K562 (cell line): Measurements from ENCODE around the gene USP13. TPM values are rescaled to one million over a fixed set of nuclear protein-coding genes. Genes with fewer than 3 reads are reported as not detected.
A peak's percentile ranks its signal among the peaks of the same experiment; 100 is the strongest.

Experiments
- BRD4 ChIP-seq: fragments of 200-600 bp; sonication (generic); IDR thresholded peaks from 2 replicates; pipeline ENCODE4 v1.6.1; 2017; ENCODE audit warnings: inconsistent platforms
- C11orf30 ChIP-seq: fragments of 450-650 bp; IDR thresholded peaks from 2 replicates; pipeline ENCODE4 v1.6.1; 2016; ENCODE audit warnings: low read depth, mild to moderate bottlenecking
- CEBPB ChIP-seq: fragments of 450-650 bp; IDR thresholded peaks from 2 replicates; pipeline ENCODE4 v1.6.1; 2016; ENCODE audit warnings: missing genetic modification characterization, missing compliant biosample characterization
- CXXC5 ChIP-seq: fragments of 250-450 bp; sonication (Bioruptor Pico); IDR thresholded peaks from 2 replicates; pipeline ENCODE4 v1.8.0; 2022; ENCODE audit warnings: inconsistent platforms, mild to moderate bottlenecking, moderate library complexity
- GMEB1 ChIP-seq: fragments of 250-450 bp; sonication (Bioruptor Pico); IDR thresholded peaks from 2 replicates; pipeline ENCODE4 v1.4.0; 2020; ENCODE audit warnings: mild to moderate bottlenecking
- HNRNPLL ChIP-seq: fragments of 200-400 bp; formaldehyde crosslinking; IDR thresholded peaks from 2 replicates; pipeline ENCODE4 v1.6.1; 2017; ENCODE audit warnings: low read length, low read depth, mild to moderate bottlenecking; ENCODE audit not compliant: poor library complexity, severe bottlenecking
- MTF1 ChIP-seq: fragments of 250-450 bp; sonication (Bioruptor Pico); IDR thresholded peaks from 2 replicates; pipeline ENCODE4 v1.9.0; 2021; ENCODE audit warnings: moderate library complexity, mild to moderate bottlenecking, inconsistent platforms, borderline replicate concordance
- NCOA1 ChIP-seq: fragments of 450-650 bp; IDR thresholded peaks from 2 replicates; pipeline ENCODE4 v1.6.1; 2016; ENCODE audit warnings: low read depth
- NR2C1 ChIP-seq, 2 experiments: fragments of 450-650 bp; IDR thresholded peaks; 2 replicates each; pipeline ENCODE4 v1.6.1; 2017; ENCODE audit warnings: mild to moderate bottlenecking in 2 of 2, antibody characterized with exemption in 1 of 2, inconsistent platforms in 1 of 2, missing compliant biosample characterization in 1 of 2, missing genetic modification characterization in 1 of 2
- NR2C2 ChIP-seq, 2 experiments: fragments of 200-800 bp in 1 of 2; sonication (Bioruptor generic) in 1 of 2; sonication (generic) in 1 of 2; formaldehyde crosslinking in 1 of 2; IDR thresholded peaks; 2 replicates each; pipeline versions ENCODE4 v1.6.1 to v1.8.0; 2016 to 2022; ENCODE audit warnings: mild to moderate bottlenecking in 1 of 2, missing compliant biosample characterization in 1 of 2, missing genetic modification characterization in 1 of 2, missing genetic modification reagents in 1 of 2
- PPARD ChIP-seq: fragments of 250-450 bp; sonication (Bioruptor Pico); IDR thresholded peaks from 2 replicates; pipeline ENCODE4 v1.8.0; 2022; ENCODE audit warnings: inconsistent platforms, mild to moderate bottlenecking, moderate library complexity
- SMAD1 ChIP-seq: fragments of 150-350 bp; IDR thresholded peaks from 2 replicates; pipeline ENCODE4 v1.6.1; 2014; ENCODE audit warnings: low read length, low read depth; ENCODE audit not compliant: partially characterized antibody
- SMAD4 ChIP-seq: fragments of 250-450 bp; sonication (Bioruptor Pico); conservative IDR thresholded peaks from 2 replicates; pipeline ENCODE4 v1.8.0; 2021; ENCODE audit warnings: inconsistent platforms, mild to moderate bottlenecking, moderate library complexity
- TFAP4 ChIP-seq: sonication (generic); formaldehyde crosslinking; IDR thresholded peaks from 2 replicates; pipeline ENCODE4 v1.8.0; 2022; ENCODE audit warnings: missing genetic modification reagents, mild to moderate bottlenecking, moderate library complexity, borderline replicate concordance
- TGIF2 ChIP-seq: sonication (generic); formaldehyde crosslinking; IDR thresholded peaks from 2 replicates; pipeline ENCODE4 v1.8.1; 2022; ENCODE audit warnings: mild to moderate bottlenecking, missing genetic modification reagents, moderate library complexity
- ZNF224 ChIP-seq: sonication (generic); formaldehyde crosslinking; IDR thresholded peaks from 2 replicates; pipeline ENCODE4 v1.8.0; 2022; ENCODE audit warnings: mild to moderate bottlenecking, missing genetic modification reagents
- polyA plus RNA-seq, 8 experiments: library from polyadenylated mRNA; depleted of rRNA in 4 of 8; stranded (reverse) in 5 of 8; unstranded in 3 of 8; fragments of >200 nt; fragmentation: Nextera tagmentation in 2 of 8; fragmentation: Illumina TruSeq in 1 of 8; extraction: Ambion mirVana in 2 of 8; extraction: Trizol in 1 of 8; gene quantifications; 2 replicates each; pipeline versions ENCODE4 v1.2.1 to v1.2.3, GENCODE V29; 2011 to 2014; ENCODE audit warnings: inconsistent platforms in 1 of 8, missing spikeins in 1 of 8
- total RNA-seq, 7 experiments: library from RNA; depleted of rRNA in 6 of 7; stranded (reverse); fragments of >200 nt in 6 of 7; fragmentation: Illumina TruSeq in 2 of 7; extraction: Trizol in 2 of 7; gene quantifications; 2 replicates each; pipeline versions ENCODE4 v1.2.1 to v1.2.3, GENCODE V29; 2011 to 2021; ENCODE audit warnings: low replicate concordance in 1 of 7
- TF ChIP-seq, protein P1 (sequence below): IDR thresholded peaks from 2 replicates; pipeline ENCODE4 v1.6.1; 2011; ENCODE audit not compliant: insufficient read length; ENCODE audit errors: extremely low read depth
- TF ChIP-seq, protein P2 (sequence below), 2 experiments: fragments of 200-800 bp in 1 of 2; sonication (Bioruptor generic) in 1 of 2; sonication (generic) in 1 of 2; formaldehyde crosslinking in 1 of 2; IDR thresholded peaks in 1 of 2; conservative IDR thresholded peaks in 1 of 2; 2 replicates each; pipeline versions ENCODE4 v1.5.0 to v1.6.1; 2016 to 2020; ENCODE audit warnings: missing compliant biosample characterization in 1 of 2, missing genetic modification characterization in 1 of 2, missing genetic modification reagents in 1 of 2
- TF ChIP-seq, protein P3 (sequence below), 3 experiments: IDR thresholded peaks in 2 of 3; conservative IDR thresholded peaks in 1 of 3; 2 replicates each; pipeline ENCODE4 v1.5.1; 2011 to 2012; ENCODE audit warnings: low read length in 3 of 3, mild to moderate bottlenecking in 3 of 3, control low read depth in 2 of 3, improper control_type of control experiment in 1 of 3, inconsistent platforms in 1 of 3, low read depth in 1 of 3, mixed read lengths in 1 of 3, moderate library complexity in 1 of 3; ENCODE audit not compliant: insufficient read depth in 2 of 3

The USP13 gene
- total and polyA plus RNA-seq, 9 of the 15 experiments (the other 6 are each of a cell fraction or from before 2014, with no cell fraction given): 0.11 to 2.3 (median 0.51) TPM

DNA sequence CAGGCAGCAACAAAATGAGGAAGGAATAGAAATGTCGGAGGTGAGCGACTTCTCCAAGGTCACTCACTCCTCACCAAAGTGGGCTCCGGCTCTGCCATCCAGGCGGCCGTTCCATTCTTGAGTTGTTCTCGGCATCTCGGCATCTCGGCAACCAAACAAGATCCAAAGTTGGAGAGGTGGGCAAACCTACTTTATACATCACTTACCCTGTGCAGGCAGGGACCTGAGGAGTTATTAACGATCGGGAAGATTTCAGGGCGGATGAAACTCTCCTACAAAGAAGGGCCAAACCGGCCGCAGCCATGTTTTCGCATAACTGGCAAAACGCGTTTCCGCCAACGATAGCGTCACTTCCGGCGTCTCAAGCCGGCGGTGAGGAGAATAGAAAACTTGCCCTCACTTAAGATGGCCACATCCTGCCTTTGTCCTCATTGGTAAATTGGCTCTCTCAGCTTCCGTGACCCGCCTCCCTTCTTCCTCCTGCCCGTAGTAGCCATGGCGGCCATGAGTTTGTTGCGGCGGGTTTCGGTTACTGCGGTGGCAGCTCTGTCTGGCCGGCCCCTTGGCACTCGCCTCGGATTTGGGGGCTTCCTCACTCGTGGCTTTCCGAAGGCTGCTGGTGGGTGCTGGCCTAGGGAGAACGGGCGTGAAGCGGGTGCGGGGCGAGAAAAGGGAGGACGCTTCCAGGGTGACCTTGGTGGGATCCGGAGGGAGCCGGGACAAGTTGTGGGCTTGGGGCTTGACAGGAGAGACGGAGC is 48.3 kb upstream of the USP13 start, which contains the start of the genes MRPL47 and NDUFB5 (continued):
- TF ChIP-seq, protein P1, sequence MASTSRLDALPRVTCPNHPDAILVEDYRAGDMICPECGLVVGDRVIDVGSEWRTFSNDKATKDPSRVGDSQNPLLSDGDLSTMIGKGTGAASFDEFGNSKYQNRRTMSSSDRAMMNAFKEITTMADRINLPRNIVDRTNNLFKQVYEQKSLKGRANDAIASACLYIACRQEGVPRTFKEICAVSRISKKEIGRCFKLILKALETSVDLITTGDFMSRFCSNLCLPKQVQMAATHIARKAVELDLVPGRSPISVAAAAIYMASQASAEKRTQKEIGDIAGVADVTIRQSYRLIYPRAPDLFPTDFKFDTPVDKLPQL: peak; percentile 71
- peak; percentile 65; the same call in 1 of the 2 replicates for TF ChIP-seq TFAP4
- peak; percentile 59 for TF ChIP-seq SMAD1
- peak; percentile 81 for TF ChIP-seq NR2C1 (IDR thresholded peaks at IDR 0.05)
- peak; percentile 37; the same call in 1 of the 2 replicates for TF ChIP-seq NR2C1 (tag; IDR thresholded peaks at IDR 0.05)
- TF ChIP-seq, protein P2, sequence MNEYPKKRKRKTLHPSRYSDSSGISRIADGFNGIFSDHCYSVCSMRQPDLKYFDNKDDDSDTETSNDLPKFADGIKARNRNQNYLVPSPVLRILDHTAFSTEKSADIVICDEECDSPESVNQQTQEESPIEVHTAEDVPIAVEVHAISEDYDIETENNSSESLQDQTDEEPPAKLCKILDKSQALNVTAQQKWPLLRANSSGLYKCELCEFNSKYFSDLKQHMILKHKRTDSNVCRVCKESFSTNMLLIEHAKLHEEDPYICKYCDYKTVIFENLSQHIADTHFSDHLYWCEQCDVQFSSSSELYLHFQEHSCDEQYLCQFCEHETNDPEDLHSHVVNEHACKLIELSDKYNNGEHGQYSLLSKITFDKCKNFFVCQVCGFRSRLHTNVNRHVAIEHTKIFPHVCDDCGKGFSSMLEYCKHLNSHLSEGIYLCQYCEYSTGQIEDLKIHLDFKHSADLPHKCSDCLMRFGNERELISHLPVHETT (CRISPR knock-in tag; conservative IDR thresholded peaks at IDR 0.05 in 1 of 2, IDR thresholded peaks at IDR 0.05 in 1 of 2): peak in 1 of 2 experiments; percentile 73; a peak in 1 of 4 replicates
- no peak; the same call in 1 of the 2 replicates for TF ChIP-seq BRD4
- TF ChIP-seq MTF1 (CRISPR knock-in tag): no peak
- TF ChIP-seq, protein P3, sequence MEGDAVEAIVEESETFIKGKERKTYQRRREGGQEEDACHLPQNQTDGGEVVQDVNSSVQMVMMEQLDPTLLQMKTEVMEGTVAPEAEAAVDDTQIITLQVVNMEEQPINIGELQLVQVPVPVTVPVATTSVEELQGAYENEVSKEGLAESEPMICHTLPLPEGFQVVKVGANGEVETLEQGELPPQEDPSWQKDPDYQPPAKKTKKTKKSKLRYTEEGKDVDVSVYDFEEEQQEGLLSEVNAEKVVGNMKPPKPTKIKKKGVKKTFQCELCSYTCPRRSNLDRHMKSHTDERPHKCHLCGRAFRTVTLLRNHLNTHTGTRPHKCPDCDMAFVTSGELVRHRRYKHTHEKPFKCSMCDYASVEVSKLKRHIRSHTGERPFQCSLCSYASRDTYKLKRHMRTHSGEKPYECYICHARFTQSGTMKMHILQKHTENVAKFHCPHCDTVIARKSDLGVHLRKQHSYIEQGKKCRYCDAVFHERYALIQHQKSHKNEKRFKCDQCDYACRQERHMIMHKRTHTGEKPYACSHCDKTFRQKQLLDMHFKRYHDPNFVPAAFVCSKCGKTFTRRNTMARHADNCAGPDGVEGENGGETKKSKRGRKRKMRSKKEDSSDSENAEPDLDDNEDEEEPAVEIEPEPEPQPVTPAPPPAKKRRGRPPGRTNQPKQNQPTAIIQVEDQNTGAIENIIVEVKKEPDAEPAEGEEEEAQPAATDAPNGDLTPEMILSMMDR (IDR thresholded peaks at IDR 0.05 in 2 of 3, conservative IDR thresholded peaks at IDR 0.05 in 1 of 3; ENCODE audit: insufficient read depth in 2 of 3, low read depth in 1 of 3, low read length in 3 of 3): 0 out of 6 replicates have a peak, but pooled peaks of 1 of the 3 experiments have one; percentile 2
- no peak for TF ChIP-seq CEBPB (tag)
- peak; percentile 50 for TF ChIP-seq CXXC5 (CRISPR knock-in tag)
- peak; percentile 55; the same call in 1 of the 2 replicates for TF ChIP-seq SMAD4
- TF ChIP-seq HNRNPLL: peak; percentile 13
- peak; percentile 97 for TF ChIP-seq C11orf30
- TF ChIP-seq GMEB1: 0 out of 2 replicates have a peak, but pooled peaks have one; percentile 29
- no peak for TF ChIP-seq PPARD (CRISPR knock-in tag)
- no peak for TF ChIP-seq TGIF2
- no peak for TF ChIP-seq NR2C2 (CRISPR knock-in tag; IDR thresholded peaks at IDR 0.05)
- peak; percentile 62; the same call in 1 of the 2 replicates for TF ChIP-seq NR2C2 (tag; IDR thresholded peaks at IDR 0.05)
- TF ChIP-seq NCOA1: no peak; the same call in 1 of the 2 replicates
- TF ChIP-seq ZNF224 (CRISPR knock-in tag): no peak
